ENCODE data around the gene MAP1LC3B2. TPM values are rescaled to one million over a fixed set of nuclear protein-coding genes. Genes with fewer than 3 reads are reported as not detected.

The MAP1LC3B2 gene
- total RNA-seq, 2 experiments from 2014 or later: 0.54 to 1.7 TPM

- Mint-ChIP-seq H3K36me3 (no peaks in the 10 kb centered on the region), H3K9me3 (ENCODE audit: low read depth) (no peaks in the 10 kb centered on the region), H3K27me3 (peaks cover 31% of the 10 kb centered on the region), H3K4me3 (no peak overlapping the region), H3K4me1 (peaks cover 18% of the 10 kb centered on the region), H3K27ac (no peak overlapping the region)
- DNase-seq (no peak), ATAC-seq (no peak)
- CTCF ChIA-PET: no interaction called here
Measured at GRCh38 chr12:116529686-116530085, 29.5 kb upstream of the MAP1LC3B2 start.

DNA sequence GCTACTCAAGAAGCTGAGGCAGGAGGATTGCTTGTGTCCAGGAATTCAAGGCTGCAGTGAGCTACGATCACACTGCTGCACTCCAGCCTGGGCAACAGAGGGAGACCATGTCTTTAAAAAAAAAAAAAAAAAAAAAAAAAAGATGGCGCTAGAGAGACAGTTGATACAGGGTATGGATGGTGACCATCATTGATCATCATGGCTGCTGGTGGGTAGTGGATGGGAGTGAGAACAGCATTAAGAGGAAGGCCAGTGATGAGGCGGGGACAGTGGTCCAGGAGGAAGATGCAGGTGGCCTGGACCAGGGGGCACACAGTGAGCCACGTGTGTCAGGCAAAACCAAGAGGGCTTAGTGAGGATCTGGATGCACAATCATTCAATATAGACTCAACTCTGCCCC lies 26.8 kb upstream of the MAP1LC3B2 start:
- DNase-seq: no peak
- Mint-ChIP-seq H3K4me1 (peaks cover 30% of the 10 kb centered on the region), H3K9me3 (ENCODE audit: low read depth) (no peaks in the 10 kb centered on the region), H3K27ac (no peak overlapping the region), H3K36me3 (peaks cover 1% of the 10 kb centered on the region), H3K27me3 (peaks cover 20% of the 10 kb centered on the region), H3K4me3 (peak overlapping the region; percentile 1)
- CTCF ChIA-PET: interaction anchor here (0.7 kb wide), 1 partner anchor 70 kb away, joined by 4 read pairs; no protein-coding TSS in a partner anchor
- no peak for ATAC-seq

DNA sequence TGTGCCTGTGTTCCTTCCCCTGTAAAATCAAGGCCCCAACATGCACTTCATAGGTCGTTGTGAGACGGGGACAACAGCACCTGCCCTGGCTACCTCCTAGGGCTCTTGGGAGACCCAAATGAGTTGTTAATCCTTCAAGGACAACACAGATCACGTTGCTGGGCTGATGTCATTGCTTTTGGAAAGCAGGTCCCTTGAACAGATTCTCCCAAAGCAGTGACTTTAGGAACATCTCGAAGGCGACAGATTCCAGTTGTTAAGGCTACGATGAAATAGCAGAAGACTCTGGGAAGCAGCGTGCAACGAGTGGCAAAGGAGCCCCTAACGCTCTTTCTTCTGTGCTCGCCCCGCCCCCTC lies 26.2 kb upstream of the MAP1LC3B2 start:
- Mint-ChIP-seq H3K36me3 (peaks cover 1% of the 10 kb centered on the region), H3K27me3 (peaks cover 15% of the 10 kb centered on the region), H3K9me3 (ENCODE audit: low read depth) (no peaks in the 10 kb centered on the region), H3K4me1 (peaks cover 36% of the 10 kb centered on the region), H3K27ac (no peak overlapping the region), H3K4me3 (peak overlapping the region; percentile 79)
- DNase-seq (no peak), ATAC-seq (peak; percentile 13)
- CTCF ChIA-PET: interaction anchor here (0.9 to 2.2 kb wide), 3 partner anchors 13 to 31 kb away, joined by 3 to 13 read pairs (median 4); partner anchors contain the start of gene MAP1LC3B2

- Mint-ChIP-seq H3K9me3 (ENCODE audit: low read depth) (no peaks in the 10 kb centered on the region), H3K4me3 (peak overlapping the region; percentile 79), H3K36me3 (peaks cover 1% of the 10 kb centered on the region), H3K4me1 (peaks cover 42% of the 10 kb centered on the region), H3K27me3 (peaks cover 11% of the 10 kb centered on the region), H3K27ac (peak overlapping the region; percentile 79)
- DNase-seq: peak; percentile 85
- CTCF ChIA-PET: interaction anchor here (0.5 to 2.2 kb wide), 4 partner anchors 14 to 98 kb away, joined by 3 to 13 read pairs (median 4); partner anchors contain the start of gene MAP1LC3B2
- peak; percentile 96 for ATAC-seq
Measured at GRCh38 chr12:116533343-116534251, 25.6 kb upstream of the MAP1LC3B2 start.

GRCh38 chr12:116534311-116535121 lies 24.7 kb upstream of the MAP1LC3B2 start:
- ATAC-seq (no peak), DNase-seq (no peak)
- peak overlapping the region; percentile 79 for H3K4me3 Mint-ChIP-seq
- H3K36me3 Mint-ChIP-seq: peaks cover 1% of the 10 kb centered on the region
- H3K27me3 Mint-ChIP-seq: peaks cover 5% of the 10 kb centered on the region
- H3K9me3 Mint-ChIP-seq (ENCODE audit: low read depth): no peaks in the 10 kb centered on the region
- H3K4me1 Mint-ChIP-seq: peaks cover 51% of the 10 kb centered on the region
- no peak overlapping the region for H3K27ac Mint-ChIP-seq
- CTCF ChIA-PET: interaction anchor here (2.2 kb wide), 1 partner anchor 24 kb away, joined by 13 read pairs; the partner anchor contains the start of gene MAP1LC3B2

DNA sequence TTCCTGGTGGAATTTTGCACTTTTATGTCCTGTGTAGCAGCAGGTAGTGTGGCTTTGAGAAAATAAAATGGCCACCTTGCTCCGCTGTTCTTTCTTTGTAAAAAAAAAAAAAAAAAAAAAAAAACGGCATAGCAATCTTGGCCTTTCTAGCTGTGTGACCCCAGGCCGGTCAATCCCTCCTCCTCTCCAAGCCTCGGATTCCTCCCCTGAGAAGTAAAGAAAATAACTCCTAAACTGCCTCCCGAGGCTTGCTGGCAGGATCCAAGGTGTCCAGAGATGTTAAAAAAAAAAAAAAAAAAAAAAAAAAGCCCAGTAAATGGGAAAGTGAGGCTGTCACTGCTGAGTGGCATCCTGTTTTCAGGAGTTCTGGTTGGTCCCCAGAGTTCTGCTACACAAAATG lies 23.9 kb upstream of the MAP1LC3B2 start:
- Mint-ChIP-seq H3K27me3 (peaks cover 5% of the 10 kb centered on the region), H3K4me3 (no peak overlapping the region), H3K27ac (no peak overlapping the region), H3K4me1 (peaks cover 51% of the 10 kb centered on the region), H3K36me3 (peaks cover 1% of the 10 kb centered on the region), H3K9me3 (ENCODE audit: low read depth) (no peaks in the 10 kb centered on the region)
- CTCF ChIA-PET: interaction anchor here (2.2 to 4.3 kb wide), 2 partner anchors 23 to 66 kb away, joined by 4 to 23 read pairs; partner anchors contain the start of gene MAP1LC3B2
- ATAC-seq: no peak
- no peak for DNase-seq

GRCh38 chr12:116537101-116537904 lies 21.9 kb upstream of the MAP1LC3B2 start:
- H3K9me3 Mint-ChIP-seq (ENCODE audit: low read depth): no peaks in the 10 kb centered on the region
- no peak for DNase-seq
- peak overlapping the region; percentile 33 for H3K4me3 Mint-ChIP-seq
- H3K27me3 Mint-ChIP-seq: peaks cover 2% of the 10 kb centered on the region
- no peak for ATAC-seq
- CTCF ChIA-PET: interaction anchor here (2.2 to 4.3 kb wide), 2 partner anchors 21 to 64 kb away, joined by 4 to 23 read pairs; partner anchors contain the start of gene MAP1LC3B2
- peak overlapping the region; percentile 81 for H3K27ac Mint-ChIP-seq
- H3K4me1 Mint-ChIP-seq: peaks cover 48% of the 10 kb centered on the region
- H3K36me3 Mint-ChIP-seq: peaks cover 4% of the 10 kb centered on the region

DNA sequence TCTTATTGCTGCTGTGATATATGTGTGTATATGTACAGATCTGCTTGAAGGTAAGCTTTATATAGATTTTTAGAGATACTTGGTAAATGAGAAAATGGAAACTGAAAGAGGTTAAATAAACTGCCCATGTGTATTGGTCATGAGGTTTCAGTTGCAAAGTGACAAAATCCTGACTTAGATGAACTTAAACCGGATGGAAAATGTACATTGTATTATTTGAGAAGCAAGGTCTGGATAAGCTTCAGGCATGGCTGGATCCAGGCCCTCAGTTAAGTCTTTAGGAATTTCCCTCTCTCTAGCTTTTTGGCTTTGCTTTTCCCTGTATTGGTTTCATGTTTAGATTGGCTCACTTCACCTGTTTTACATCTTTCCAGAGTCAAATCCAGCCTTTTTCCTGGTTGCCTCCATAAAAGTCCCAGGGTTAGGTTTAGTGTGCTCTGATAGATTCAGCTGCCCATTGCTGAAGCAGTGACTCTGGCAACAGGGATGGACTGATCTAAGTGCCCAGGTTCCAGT lies 21.0 kb upstream of the MAP1LC3B2 start:
- no peak for DNase-seq
- CTCF ChIA-PET: interaction anchor here (1.2 to 4.3 kb wide), 2 partner anchors 12 to 21 kb away, joined by 3 to 23 read pairs; partner anchors contain the start of gene MAP1LC3B2
- Mint-ChIP-seq H3K27me3 (no peaks in the 10 kb centered on the region), H3K9me3 (ENCODE audit: low read depth) (no peaks in the 10 kb centered on the region), H3K27ac (peak overlapping the region; percentile 81), H3K4me1 (peaks cover 41% of the 10 kb centered on the region), H3K36me3 (peaks cover 4% of the 10 kb centered on the region), H3K4me3 (peak overlapping the region; percentile 33)
- ATAC-seq: peak; percentile 17

GRCh38 chr12:116538682-116539305 lies 20.4 kb upstream of the MAP1LC3B2 start:
- Mint-ChIP-seq H3K9me3 (ENCODE audit: low read depth) (no peaks in the 10 kb centered on the region), H3K27me3 (no peaks in the 10 kb centered on the region)
- CTCF ChIA-PET: interaction anchor here (1.2 to 4.3 kb wide), 3 partner anchors 11 to 60 kb away, joined by 3 to 23 read pairs (median 4); partner anchors contain the start of gene MAP1LC3B2

GRCh38 chr12:116539361-116539771 lies 19.8 kb upstream of the MAP1LC3B2 start:
- Mint-ChIP-seq H3K9me3 (ENCODE audit: low read depth) (no peaks in the 10 kb centered on the region), H3K4me3 (no peak overlapping the region), H3K27ac (no peak overlapping the region), H3K27me3 (no peaks in the 10 kb centered on the region), H3K4me1 (peaks cover 36% of the 10 kb centered on the region), H3K36me3 (peaks cover 4% of the 10 kb centered on the region)
- CTCF ChIA-PET: interaction anchor here (0.8 to 4.3 kb wide), 3 partner anchors 19 to 60 kb away, joined by 3 to 23 read pairs (median 4); partner anchors contain the start of gene MAP1LC3B2
- no peak for ATAC-seq
- no peak for DNase-seq

More at GRCh38 chr12:116538682-116539305, 20.4 kb upstream of the MAP1LC3B2 start:
- Mint-ChIP-seq H3K4me3 (no peak overlapping the region), H3K36me3 (peaks cover 4% of the 10 kb centered on the region), H3K4me1 (peaks cover 38% of the 10 kb centered on the region), H3K27ac (peak overlapping the region; percentile 81)
- DNase-seq: no peak
- ATAC-seq: no peak

DNA sequence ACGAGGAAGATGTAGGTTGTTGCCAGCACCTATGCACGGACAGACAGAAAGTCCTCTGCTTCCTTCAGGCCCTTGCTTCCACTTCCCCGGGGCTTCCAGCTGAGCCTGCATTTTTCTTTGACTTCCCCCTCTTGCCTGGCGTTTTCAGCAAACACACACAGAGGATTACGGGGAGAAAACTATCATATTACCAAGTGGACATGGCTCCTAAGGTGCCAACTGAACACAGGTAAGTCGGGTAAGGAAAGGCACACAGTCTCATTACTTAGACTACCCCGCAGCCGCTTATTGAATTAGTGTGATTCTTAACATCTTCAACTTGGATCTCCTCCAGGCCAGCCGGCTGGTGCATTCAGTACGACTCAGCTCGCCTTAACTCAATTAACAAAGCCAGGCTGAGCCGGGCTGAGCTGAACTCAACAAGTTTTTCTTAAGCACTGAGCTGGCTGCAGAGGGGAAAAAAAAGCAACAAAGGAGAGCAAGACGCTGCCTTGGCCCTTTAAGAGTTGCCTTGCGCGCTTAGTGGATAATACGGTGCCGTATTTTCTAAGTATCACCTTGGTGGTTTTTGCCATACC lies 19.2 kb upstream of the MAP1LC3B2 start:
- DNase-seq: no peak
- no peaks in the 10 kb centered on the region for H3K9me3 Mint-ChIP-seq (ENCODE audit: low read depth)
- no peak for ATAC-seq
- H3K36me3 Mint-ChIP-seq: peaks cover 4% of the 10 kb centered on the region
- H3K4me1 Mint-ChIP-seq: peaks cover 32% of the 10 kb centered on the region
- H3K27ac Mint-ChIP-seq: no peak overlapping the region
- CTCF ChIA-PET: interaction anchor here (0.8 to 1.5 kb wide), 2 partner anchors 19 to 59 kb away, joined by 3 to 4 read pairs; partner anchors contain the start of gene MAP1LC3B2
- no peaks in the 10 kb centered on the region for H3K27me3 Mint-ChIP-seq
- H3K4me3 Mint-ChIP-seq: no peak overlapping the region

Measured in activated CD8-positive, alpha-beta memory T cell treated with anti-CD3 and anti-CD28 coated beads, Interleukin-2, amount 10 ng/mL, durations not matched to agents 7 days and 5 days (primary cell).